C4-2B (cell line): ENCODE data around the gene DOCK9.

Source experiments
- H3K27ac ChIP-seq: fragments of 450-650 bp; 2 replicates; pipeline ENCODE4 v1.5.1; 2017
- ZFX ChIP-seq: fragments of 450-650 bp; IDR thresholded peaks from 2 replicates; pipeline ENCODE4 v1.6.1; 2017
- TF ChIP-seq, protein P1 (sequence below): fragments of 450-650 bp; conservative IDR thresholded peaks from 2 replicates; pipeline ENCODE4 v1.5.1; 2017; ENCODE audit warnings: mild to moderate bottlenecking

Gene DOCK9

DNA sequence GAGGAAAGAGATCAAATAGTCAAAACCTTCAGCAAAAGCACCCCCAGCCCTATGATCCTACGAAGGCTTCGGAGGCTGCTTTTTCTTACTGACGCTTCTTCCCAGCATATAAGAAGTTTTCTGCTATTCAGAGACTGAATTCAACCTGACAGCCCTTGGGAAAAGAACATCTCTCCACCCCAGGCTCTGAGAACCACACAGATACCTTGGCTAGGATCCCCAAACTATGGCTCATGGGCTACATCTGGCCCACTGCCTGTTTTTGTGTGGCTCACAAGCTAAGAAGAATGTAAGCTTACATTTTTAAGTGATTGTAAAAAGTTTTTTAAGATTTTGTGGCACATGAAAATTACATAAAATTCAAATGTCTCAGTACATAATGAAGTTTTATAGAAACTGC, 228.4 kb downstream of the DOCK9 start:
- no peak overlapping the region for H3K27ac ChIP-seq

DNA sequence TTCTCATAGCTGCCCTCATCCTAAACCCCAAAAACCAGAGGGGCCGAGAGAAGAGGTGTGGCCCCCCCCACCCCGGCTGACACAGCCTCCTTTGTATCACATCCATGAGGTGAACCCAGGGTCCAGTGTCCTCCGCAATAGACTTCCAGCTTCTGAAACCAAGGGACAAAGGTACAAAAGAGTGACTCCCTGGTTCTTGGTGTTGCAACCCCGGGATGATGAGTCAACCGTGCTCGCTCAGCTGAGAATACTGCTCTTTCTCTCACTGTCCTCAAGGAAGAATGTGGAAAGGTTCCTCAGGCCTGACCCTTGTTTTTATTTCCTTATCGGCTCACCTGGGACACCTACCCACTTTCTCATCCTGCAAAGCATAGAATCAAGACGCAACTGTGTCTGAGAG, 230.9 kb downstream of the DOCK9 start:
- no peak overlapping the region for H3K27ac ChIP-seq
- TF ChIP-seq, protein P1, sequence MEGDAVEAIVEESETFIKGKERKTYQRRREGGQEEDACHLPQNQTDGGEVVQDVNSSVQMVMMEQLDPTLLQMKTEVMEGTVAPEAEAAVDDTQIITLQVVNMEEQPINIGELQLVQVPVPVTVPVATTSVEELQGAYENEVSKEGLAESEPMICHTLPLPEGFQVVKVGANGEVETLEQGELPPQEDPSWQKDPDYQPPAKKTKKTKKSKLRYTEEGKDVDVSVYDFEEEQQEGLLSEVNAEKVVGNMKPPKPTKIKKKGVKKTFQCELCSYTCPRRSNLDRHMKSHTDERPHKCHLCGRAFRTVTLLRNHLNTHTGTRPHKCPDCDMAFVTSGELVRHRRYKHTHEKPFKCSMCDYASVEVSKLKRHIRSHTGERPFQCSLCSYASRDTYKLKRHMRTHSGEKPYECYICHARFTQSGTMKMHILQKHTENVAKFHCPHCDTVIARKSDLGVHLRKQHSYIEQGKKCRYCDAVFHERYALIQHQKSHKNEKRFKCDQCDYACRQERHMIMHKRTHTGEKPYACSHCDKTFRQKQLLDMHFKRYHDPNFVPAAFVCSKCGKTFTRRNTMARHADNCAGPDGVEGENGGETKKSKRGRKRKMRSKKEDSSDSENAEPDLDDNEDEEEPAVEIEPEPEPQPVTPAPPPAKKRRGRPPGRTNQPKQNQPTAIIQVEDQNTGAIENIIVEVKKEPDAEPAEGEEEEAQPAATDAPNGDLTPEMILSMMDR, result no peak
- no peak for TF ChIP-seq ZFX

More for the DNA sequence above, 228.4 kb downstream of the DOCK9 start:
- TF ChIP-seq ZFX, result no peak
- TF ChIP-seq, protein P1, result no peak
